ENCODE data around the gene STARD3.
A peak's percentile ranks its signal among the peaks of the same experiment; 100 is the strongest.

Gene STARD3

GRCh38 chr17:39672522-39673334 lies 35.8 kb downstream of the STARD3 start:
- TF ChIP-seq, protein P1, sequence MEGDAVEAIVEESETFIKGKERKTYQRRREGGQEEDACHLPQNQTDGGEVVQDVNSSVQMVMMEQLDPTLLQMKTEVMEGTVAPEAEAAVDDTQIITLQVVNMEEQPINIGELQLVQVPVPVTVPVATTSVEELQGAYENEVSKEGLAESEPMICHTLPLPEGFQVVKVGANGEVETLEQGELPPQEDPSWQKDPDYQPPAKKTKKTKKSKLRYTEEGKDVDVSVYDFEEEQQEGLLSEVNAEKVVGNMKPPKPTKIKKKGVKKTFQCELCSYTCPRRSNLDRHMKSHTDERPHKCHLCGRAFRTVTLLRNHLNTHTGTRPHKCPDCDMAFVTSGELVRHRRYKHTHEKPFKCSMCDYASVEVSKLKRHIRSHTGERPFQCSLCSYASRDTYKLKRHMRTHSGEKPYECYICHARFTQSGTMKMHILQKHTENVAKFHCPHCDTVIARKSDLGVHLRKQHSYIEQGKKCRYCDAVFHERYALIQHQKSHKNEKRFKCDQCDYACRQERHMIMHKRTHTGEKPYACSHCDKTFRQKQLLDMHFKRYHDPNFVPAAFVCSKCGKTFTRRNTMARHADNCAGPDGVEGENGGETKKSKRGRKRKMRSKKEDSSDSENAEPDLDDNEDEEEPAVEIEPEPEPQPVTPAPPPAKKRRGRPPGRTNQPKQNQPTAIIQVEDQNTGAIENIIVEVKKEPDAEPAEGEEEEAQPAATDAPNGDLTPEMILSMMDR (IDR thresholded peaks at IDR 0.05; ENCODE audit: poor library complexity, severe bottlenecking) = peak; percentile 14
- Histone ChIP-seq H3K4me1 (ENCODE audit: insufficient read depth, poor library complexity, severe bottlenecking) (no peaks in the 10 kb centered on the region), H3K9me3 (ENCODE audit: severe bottlenecking) (no peaks in the 10 kb centered on the region), H3K27ac (ENCODE audit: poor library complexity, severe bottlenecking) (no peak overlapping the region), H3K4me3 (ENCODE audit: severe bottlenecking) (no peak overlapping the region), H3K36me3 (ENCODE audit: low read depth) (no peaks in the 10 kb centered on the region), H3K27me3 (ENCODE audit: insufficient read depth, poor library complexity, severe bottlenecking) (peaks cover 4% of the 10 kb centered on the region)
- DNase-seq (ENCODE audit: low spot score) (no peak), ATAC-seq (ENCODE audit: low read depth) (no peak)

- H3K4me3 ChIP-seq (ENCODE audit: severe bottlenecking) = no peak overlapping the region
- no peak for ATAC-seq (ENCODE audit: low read depth)
- TF ChIP-seq, protein P1 (IDR thresholded peaks at IDR 0.05; ENCODE audit: poor library complexity, severe bottlenecking) = no peak
- H3K4me1 ChIP-seq (ENCODE audit: insufficient read depth, poor library complexity, severe bottlenecking) = no peaks in the 10 kb centered on the region
- H3K27me3 ChIP-seq (ENCODE audit: insufficient read depth, poor library complexity, severe bottlenecking) = peaks cover 3% of the 10 kb centered on the region
- H3K36me3 ChIP-seq (ENCODE audit: low read depth) = no peaks in the 10 kb centered on the region
- H3K9me3 ChIP-seq (ENCODE audit: severe bottlenecking) = no peaks in the 10 kb centered on the region
- no peak for DNase-seq (ENCODE audit: low spot score)
- no peak overlapping the region for H3K27ac ChIP-seq (ENCODE audit: poor library complexity, severe bottlenecking)
Observed at GRCh38 chr17:39673335-39674081, 36.6 kb downstream of the STARD3 start.

DNA sequence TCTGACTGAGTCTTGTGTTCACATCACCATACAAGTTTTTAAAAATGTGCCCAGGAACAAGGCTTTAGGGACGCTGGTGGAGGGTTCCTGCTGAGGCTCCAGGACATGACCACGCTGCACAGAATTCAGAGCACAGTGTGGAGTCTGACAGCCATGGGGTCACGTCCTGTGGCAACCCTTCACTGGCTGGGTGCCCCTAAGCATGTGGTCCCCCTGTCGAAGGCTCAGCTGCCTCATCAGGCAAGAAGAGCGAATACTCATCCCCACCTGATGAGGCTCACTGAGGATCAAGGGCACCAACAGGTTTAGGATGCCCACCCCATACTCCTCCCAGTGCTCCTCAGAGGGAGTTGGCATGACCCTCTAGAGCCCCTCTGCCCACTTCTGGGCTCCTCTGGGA lies 37.2 kb downstream of the STARD3 start:
- no peaks in the 10 kb centered on the region for H3K27me3 ChIP-seq (ENCODE audit: insufficient read depth, poor library complexity, severe bottlenecking)
- H3K4me3 ChIP-seq (ENCODE audit: severe bottlenecking) = no peak overlapping the region
- no peak for DNase-seq (ENCODE audit: low spot score)
- no peaks in the 10 kb centered on the region for H3K9me3 ChIP-seq (ENCODE audit: severe bottlenecking)
- ATAC-seq (ENCODE audit: low read depth) = no peak
- no peaks in the 10 kb centered on the region for H3K36me3 ChIP-seq (ENCODE audit: low read depth)
- H3K27ac ChIP-seq (ENCODE audit: poor library complexity, severe bottlenecking) = no peak overlapping the region
- H3K4me1 ChIP-seq (ENCODE audit: insufficient read depth, poor library complexity, severe bottlenecking) = no peaks in the 10 kb centered on the region
- TF ChIP-seq, protein P1 (IDR thresholded peaks at IDR 0.05; ENCODE audit: poor library complexity, severe bottlenecking) = no peak

GRCh38 chr17:39674702-39675389 lies 37.9 kb downstream of the STARD3 start:
- DNase-seq (ENCODE audit: low spot score) (no peak), ATAC-seq (ENCODE audit: low read depth) (peak; percentile 18; the same call in 2 of the 3 replicates)
- Histone ChIP-seq H3K4me1 (ENCODE audit: insufficient read depth, poor library complexity, severe bottlenecking) (no peaks in the 10 kb centered on the region), H3K36me3 (ENCODE audit: low read depth) (no peaks in the 10 kb centered on the region), H3K9me3 (ENCODE audit: severe bottlenecking) (no peaks in the 10 kb centered on the region), H3K27me3 (ENCODE audit: insufficient read depth, poor library complexity, severe bottlenecking) (no peaks in the 10 kb centered on the region), H3K4me3 (ENCODE audit: severe bottlenecking) (no peak overlapping the region), H3K27ac (ENCODE audit: poor library complexity, severe bottlenecking) (no peak overlapping the region)
- TF ChIP-seq, protein P1 (IDR thresholded peaks at IDR 0.05; ENCODE audit: poor library complexity, severe bottlenecking) = no peak

All from RWPE2 (cell line).